Measurements from ENCODE around the gene HMG20A.
"Not testable (repeated sequence)": the region's sequence is repeated elsewhere in the genome, so short reads cannot be mapped to it uniquely, and the experiment has no call there.

HMG20A gene

DNA sequence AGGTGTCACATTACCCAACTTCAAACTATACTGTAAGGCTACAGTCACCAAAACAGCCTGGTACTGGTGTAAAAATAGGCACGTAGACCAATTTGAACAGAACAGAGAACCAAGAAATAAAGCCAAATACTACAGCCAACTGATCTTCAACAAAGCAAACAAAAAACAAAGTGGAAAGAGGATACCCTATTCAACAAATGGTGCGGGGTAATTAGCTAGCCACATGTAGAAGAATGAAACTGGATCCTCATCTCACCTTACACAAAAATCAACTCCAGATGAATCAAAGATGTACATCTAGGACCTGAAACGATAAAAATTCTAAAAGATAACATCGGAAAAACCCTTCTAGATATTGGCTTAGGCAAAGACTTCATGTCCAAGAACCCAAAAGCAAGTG lies 13.8 kb upstream of the HMG20A start:
- DNase-seq (ENCODE audit: low spot score) = no peak

DNA sequence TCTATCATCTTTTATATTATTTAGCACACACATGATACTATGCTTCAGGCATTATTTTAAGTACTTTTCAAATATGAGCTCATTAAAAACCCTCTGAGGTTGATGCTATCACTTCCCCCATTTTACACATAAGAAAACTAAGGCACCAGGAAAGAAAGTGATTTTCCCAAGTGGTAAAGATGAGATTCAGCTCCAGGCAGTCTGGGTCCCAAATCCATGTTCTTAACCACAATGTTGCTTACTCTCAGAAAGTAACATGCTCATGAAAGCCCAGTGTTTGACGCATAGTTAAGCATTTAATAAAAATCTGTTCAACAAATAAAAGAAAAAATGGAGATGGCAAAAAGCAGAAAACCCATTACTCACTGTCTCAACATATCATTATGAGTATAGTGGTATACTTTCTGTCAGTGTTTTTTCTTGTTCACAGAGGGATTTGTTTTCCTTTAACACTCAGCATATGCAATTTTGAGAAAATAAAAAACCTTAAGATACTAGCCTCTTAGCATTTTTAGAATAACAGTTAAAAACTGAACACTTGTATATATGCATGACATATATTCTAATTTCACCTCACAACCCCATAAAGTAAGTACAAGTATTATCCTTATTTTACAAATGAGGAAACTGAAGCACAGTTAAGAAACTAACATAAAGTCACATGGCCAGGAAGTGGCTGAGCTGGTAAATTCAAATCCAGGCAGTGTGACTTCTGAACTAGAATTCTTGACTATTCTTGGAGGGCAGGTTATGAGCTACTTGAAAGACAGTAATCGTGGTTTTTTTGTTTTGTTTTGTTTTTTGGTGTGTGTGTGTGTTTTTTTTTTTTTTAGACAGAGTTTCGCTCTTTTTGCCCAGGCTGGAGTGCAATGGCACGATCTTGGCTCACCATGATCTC lies 11.2 kb upstream of the HMG20A start:
- no peak for DNase-seq (ENCODE audit: low spot score)

DNA sequence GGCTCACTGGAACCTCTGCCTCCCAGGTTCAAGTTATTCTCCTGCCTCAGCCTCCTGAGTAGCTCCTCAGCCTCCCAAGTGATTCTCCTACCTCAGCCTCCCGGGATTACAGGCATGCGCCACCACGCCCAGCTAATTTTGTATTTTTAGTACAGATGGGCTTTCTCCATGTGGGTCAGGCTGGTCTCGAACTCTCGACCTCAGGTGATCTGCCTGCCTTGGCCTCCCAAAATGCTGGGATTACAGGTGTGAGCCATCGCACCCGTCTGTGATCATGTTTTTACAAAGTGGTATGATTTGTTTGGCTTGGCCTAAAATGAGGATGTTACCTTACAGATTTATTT lies 10.6 kb upstream of the HMG20A start:
- DNase-seq (ENCODE audit: low spot score) = not testable (repeated sequence)

DNA sequence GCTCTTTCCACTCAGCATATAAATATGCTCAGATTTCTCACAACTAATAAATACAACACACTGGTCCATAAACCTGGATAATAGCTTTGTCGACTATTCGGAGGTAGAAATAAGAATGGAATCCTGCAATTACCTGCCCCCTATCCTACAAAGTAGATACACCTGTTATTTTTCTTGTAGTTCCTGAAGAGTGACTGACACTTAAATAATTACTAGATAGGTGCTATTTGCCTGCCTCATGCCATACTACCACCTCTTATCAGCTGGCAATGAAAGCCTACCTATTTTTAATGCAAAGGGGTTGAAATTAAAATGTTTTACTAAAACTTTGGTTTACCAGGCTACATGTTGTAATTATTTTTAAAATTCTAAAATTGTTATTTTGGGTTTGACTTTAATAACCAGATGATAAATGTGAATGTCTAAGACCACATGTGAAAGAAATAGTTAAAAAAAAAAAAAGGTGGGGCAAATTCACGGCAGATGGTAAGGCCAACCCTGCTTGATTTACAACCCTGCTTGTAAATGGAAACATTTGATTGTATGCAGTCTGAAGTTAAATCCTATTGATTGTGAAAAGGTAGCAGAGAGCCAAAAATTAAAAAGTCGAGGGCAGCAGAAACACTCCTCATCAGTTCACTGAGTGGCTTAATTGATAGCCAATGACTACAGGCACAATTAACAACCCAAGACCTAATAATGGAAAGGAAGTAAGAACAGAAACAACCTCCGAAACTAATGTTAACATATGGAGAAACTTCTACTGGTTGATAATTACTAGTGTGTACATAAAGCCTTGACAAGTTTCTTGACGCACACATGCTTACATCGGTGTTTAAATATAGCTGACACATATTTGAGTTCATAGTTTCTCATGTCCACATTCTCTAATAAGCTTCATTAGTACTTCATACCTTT lies 9.7 kb upstream of the HMG20A start:
- DNase-seq (ENCODE audit: low spot score) = no peak

DNA sequence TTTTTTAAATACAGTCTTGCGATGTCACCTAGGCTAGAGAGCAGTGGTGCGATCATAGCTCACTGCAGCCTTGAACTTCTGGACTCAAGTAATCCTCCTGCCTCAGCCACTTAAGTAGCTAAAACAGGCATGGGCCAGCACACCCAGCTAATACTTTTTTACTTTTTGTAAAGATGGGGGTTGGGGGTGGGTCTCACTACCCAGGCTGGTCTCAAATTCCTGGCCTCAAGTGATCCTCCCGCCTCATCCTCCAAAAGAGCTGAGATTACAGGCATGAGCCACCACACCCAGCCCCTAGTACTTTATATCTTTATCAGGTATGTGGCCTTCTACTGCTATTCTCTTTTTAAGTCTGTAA lies 9.1 kb upstream of the HMG20A start:
- DNase-seq (ENCODE audit: low spot score) = no peak

DNA sequence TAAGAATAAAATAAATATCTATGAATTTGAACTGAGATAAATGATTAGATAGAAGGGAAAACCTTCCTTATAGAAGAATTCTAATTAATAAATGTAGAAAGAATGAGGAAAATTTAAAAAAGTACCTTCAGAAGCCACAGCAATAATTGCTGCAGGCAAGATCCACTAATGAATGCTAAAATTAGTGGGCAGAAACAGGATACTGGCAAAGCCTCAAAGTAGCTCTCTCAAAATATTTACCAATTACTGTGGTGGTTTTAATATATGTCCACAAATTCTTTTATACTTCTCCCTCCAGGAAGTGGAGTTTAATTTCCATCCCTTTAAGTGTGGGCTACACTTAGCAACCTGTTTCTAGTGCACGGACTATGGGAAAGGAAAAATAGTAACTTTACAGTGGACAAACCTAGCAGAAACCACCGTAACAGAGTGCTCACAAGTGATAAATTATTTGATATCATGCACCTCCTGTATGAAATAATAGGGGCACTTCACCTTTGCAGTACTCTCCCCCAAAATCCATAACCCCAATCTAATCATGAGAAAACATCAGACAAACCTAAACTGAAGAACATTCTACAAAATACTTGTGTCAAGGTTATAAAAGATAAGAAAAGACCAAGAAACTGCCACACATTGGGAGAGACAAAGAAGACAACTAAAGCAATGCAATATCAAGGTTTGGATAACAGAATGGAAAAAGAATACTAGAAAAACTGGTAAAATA lies 7.6 kb upstream of the HMG20A start:
- no peak for DNase-seq (ENCODE audit: low spot score)

DNA sequence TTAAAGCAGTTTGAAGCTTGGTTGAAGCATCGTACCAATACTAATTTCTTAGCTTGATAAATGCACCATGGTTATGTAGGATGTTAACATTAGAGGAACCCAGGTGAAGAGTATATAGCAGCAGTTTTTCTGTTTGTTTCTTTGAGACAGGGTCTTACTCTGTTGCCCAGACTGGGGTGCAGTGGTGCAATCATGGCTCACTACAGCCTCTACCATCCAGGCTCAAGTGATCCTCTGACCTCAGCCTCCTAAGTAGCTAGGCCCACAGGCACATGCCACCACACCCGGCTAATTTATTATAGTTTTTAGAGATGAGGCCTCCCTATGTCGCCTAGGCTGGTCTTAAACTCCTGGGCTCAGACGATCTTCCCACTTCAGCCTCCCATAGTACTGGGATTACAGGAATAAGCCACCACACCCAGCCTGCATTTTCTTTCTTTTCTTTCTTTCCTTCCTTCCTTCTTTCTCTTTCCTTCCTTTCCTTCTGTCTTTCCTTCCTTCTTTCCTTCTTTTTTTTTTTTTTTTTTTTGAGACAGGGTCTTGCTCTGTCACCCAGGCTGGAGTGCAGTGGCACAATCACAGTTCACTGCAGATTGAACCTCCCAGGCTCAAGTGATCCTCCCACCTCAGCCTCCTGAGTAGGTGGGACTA lies 6.9 kb upstream of the HMG20A start:
- no peak for DNase-seq (ENCODE audit: low spot score)

DNA sequence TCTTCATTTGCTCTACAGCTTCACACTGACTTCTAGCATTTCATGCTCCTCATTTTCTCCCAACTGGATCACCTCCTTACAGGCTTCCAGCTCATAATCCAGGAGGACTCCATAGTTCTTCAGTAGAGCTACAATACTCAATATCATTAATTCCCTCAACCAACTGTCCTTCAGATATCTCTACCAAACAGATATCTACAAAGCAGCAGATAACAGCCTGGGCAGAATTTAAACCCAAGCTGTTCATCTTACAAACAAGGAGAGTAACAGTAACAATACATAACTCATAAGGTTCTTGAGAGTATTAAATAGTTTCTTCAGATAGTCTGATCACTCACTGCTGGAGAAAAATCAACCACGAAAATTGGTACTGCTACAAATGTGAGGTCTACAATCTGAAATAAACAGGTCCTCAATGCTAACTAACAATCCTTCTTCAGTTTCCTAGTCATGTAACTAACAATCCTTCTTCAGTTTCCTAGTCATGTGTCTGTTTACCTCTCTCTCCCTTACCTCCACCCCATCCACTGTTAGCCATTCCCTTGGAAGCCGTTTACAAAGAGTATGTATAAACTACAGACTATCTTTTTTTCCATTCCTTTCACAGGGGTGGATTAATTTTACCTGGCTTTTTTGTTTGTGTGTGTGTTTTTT lies 5.8 kb upstream of the HMG20A start:
- no peak for DNase-seq (ENCODE audit: low spot score)

DNA sequence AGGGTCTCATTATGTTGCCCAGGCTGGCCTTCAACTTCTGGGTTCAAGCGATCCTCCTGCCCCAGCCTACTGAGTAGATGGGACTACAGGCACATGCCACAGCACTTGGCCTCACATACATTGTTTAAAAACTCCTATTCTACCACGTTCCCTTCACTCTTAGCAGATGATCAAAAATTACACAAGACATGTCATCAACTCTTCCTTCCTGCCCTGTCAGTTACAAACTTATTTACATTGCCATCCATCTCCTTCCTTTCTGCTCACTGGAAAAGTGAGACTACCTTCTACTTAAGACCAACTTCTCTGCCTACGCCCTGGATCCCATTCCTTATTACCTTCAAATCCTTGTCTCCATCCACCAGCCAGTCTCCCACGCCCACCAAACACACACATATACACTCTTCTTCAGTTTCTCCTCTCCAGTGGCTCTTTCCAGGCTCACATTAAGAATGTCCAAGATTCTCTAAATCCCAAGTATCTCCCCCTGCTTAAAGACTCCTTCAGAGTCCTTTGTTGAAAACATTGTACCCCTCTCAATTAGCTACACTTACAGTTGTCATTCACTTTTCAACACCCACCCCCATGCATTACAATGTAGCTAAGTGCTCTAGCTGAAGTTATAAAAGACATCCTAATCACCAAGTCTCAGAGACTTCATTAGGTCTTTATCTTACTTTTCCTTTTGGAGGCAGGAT lies 5.1 kb upstream of the HMG20A start:
- no peak for DNase-seq (ENCODE audit: low spot score)

DNA sequence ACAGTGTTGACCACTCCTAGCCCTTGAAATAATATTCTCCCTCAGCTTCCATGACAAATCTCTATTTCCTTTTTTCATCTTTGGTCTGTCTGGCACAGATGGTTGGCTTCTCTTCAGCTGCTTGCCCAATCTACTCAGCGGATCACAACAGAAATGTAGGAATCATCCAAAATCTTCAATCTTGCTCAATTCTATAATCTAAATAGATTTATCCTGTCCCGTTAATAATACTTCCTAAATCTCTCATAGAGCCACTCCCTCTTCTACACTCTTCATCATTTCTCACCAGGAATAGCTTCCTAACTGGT lies 4.6 kb upstream of the HMG20A start:
- no peak for DNase-seq (ENCODE audit: low spot score)

DNA sequence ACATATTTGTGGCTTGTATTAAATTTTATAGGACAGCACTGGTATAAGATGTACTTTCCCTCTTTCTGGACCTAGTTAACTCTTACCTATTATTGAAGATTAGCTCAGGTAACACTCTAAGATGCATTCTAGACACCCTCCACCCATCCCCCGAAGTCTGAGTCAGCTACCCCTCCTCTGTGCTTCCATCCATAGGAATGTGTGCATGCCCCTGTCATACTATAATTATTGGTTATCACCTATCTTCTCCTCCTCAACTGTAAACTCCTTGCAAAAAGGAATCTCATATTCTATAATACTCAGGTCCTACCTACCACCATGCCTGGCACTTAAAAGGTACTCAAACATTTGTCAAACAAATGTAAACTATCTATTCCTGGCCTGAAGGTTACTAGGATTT lies 3.7 kb upstream of the HMG20A start:
- DNase-seq (ENCODE audit: low spot score) = no peak

DNA sequence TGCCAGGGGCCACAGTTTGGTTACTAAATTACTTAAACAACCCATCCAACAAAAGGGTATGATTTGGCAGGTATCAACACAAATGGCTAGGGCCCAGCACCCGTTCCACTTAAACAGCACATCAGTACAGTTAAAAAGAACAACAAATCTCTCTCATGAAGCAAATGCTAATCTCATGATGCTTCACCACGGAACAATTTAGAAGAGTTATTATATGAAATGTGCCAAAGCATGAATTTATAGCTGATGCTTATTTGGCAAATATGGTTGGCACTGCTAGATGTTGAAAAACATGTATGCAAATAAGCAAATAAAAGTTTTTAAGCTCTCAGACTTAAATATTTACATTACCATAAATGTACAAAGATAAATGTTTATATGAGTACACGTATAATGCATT lies 3.1 kb upstream of the HMG20A start:
- no peak for DNase-seq (ENCODE audit: low spot score)

DNA sequence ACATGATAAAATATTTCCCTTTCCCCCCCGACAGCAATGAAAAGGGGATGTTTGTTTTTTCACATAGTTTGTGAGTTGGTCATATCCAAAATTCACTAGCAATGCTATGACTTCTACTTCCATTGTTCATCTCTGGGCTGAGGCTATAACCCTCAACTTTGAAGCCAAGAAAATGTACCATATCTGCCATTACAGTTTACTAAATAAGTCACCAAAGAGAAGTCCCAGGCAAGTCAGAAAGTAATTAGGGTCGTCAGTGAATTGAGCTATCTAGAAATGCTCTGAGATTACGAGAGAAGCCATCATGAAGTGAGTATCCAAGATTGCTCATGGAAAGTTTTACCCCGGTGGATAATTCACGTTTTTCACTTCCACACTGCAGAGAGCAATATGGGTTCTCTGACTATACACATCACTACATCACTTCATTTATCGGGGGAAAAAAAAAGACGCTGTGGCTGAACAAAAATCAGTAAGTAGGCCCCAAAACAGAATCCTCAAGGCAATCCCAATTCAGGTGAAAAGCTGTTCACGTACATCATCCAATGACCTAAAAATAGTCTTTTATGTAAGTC lies 2.2 kb upstream of the HMG20A start:
- no peak for DNase-seq (ENCODE audit: low spot score)

DNA sequence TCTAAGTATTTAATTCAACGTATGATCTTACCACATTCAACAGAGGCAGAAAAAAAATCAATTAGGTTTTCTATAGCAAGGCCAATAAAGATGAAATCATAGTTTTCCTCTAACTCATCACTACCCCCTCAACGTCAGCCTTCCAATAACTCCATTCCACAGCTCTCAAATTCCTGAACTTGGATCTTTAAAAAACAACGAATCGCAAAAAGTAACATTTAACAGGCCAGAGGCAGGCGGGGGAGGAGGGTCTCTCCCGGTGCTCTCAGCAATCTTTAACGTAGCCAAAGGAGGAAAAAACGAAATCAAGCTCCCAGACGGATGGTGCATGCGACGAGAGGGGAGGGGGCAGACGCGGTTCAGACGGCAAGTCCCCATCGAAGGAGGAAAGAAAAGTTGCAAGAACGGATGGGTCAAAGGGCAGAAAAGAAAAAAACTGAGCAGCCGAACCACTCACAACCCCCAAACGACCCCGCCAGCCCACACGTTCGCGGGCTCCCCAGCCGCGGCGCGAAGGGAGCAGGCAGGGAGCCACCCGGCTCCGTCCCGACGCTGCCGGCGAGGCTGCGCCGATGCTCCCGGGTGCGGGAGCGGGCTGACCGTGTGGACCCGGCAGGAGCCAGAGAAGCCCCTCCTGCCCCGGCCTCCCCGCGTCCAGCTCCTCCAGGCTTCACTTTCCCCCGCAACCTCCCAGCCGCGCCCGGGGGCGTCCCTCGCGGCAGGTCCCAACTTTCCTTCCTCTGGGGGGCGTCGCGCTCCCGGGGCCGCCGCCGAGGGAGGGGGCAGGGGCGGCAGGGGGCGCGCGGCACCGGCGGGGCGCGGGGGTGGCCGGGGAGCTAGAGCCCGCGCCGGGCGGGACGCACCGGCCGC lies 1.5 kb upstream of the HMG20A start:
- peak; percentile 53 for DNase-seq (ENCODE audit: low spot score)

DNA sequence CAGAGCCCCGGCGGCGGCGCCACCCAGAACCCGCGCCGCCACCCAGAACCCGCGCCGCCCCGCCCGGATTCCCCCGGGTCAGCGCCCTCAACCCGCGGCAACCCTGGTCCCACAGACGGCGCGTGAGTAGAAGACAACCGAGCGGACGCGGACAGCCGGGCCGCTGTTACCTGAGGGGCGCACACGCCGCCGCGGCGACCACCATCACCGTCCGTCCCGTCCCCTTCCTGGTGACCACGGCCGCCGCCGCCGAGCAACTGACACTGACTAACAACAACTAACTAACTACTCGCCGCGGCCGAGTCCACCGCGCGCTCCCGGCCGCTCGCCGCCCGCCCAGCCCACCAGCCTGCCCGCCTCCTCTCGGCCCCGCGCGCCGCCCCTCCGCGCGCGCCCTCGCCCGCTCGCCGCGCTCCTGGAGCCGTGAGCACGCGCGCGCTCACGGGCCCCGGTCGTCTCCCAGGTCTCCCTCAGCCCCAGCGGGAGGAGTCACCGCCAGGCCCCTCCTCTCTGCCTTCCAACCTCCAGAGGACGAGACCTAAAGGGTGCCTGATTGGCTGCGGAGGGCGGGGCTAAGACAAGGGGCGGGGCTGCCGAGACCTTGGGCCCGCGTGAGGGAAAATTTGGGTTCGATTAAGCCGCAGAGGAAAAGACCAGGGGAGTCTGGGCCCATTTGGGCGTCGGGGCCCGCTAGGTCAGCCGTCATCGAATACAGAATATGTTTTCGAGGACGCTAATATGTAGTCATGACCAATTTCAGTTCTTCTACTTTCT lies 665 bp upstream of the HMG20A start, which contains the start of gene PEAK1:
TSS of gene PEAK1 (minus strand) at position 269 of the 774 bp plus-strand sequence. CDS start 238,178 bp downstream, outside the sequence.
- peak; percentile 94 for DNase-seq (ENCODE audit: low spot score)

DNA sequence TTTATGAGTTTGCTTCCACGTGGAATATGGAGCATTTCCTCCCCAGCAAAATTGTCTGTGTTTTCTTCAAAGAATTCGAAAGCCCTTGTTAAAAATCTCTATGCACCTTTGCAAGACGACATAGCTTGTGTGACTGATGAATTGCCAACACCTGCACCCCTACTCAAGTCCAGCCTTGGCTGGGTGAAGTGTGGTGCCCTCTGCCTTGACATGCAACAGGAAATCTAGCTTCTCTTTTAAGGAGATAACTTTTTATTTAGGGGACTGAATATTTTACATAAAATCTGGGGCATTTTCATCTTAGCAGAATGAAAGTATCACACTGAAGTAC lies 647 bp downstream of the HMG20A start:
- DNase-seq (ENCODE audit: low spot score) = no peak

DNA sequence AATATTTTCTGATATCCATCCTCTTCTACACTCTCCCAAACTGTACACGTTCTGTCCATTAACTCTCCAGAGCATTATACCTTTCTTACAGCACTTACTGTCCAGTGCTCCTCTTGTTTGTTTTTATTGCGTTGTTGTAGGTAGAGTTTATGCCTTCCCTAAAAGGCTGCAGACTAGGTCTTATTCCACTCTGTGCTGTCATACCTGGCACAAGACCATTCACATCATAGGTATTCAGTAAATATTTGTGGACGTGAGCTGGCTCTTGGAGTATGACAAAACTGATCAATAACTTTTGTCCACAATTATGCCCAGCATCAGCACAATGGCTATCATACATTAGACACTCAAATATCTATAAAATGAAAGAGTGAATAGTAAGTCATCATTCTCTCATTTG lies 4.4 kb downstream of the HMG20A start:
- DNase-seq (ENCODE audit: low spot score) = no peak

DNA sequence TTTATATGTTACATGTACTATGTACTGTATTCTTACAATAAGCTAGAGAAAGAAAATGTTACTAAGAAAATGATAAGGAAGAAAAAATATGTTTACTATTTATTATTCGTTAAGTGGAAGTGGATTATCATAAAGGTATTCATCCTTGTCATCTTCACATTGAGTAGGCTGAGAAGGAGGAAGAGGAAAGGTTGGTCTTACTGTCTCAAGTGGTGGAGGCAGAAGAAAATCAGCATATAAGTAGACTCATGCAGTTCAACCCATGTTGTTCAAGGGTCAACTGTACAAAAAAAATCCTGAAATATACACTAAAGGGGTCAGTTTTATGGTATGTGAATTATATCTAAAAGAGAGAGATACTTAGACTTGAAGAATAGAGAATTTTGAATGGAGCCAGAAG lies 5.7 kb downstream of the HMG20A start:
- no peak for DNase-seq (ENCODE audit: low spot score)

DNA sequence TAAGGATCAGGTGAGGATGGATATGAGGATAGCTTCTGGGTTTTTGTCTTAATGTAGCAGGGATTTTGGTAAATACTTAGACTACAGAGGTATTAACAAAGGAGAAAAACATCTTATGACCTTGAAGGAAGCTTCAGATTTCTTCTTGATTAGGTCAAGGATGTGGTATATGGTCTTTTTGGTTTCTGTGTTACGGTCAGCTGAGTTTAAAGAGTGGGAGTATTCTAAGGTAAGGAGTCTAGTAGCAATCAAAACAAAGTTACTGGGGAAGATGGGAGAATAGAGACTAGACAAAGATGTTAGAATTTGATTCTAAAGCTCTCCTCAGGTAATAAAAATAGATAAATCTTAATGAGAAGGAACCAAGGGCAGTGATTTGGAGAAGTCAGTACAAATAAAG lies 6.2 kb downstream of the HMG20A start:
- DNase-seq (ENCODE audit: low spot score) = no peak

Data from HuH-7.5 (cell line).